Parathyroid adenoma (tissue), 2 donors: ENCODE data around the gene ALPG.
"Not testable (repeated sequence)": the region's sequence is repeated elsewhere in the genome, so short reads cannot be mapped to it uniquely, and the experiment has no call there.

Experiments
- H2AFZ ChIP-seq: fragments of 300-600 bp; sonication (generic); one replicate; pipeline ENCODE4 v1.7.0; 2017; ENCODE audit warnings: antibody characterized with exemption, mild to moderate bottlenecking
- H3K27ac ChIP-seq: fragments of 300-600 bp; sonication (generic); one replicate; pipeline ENCODE4 v1.7.0; 2017
- H3K27me3 ChIP-seq: fragments of 300-600 bp; sonication (generic); one replicate; pipeline ENCODE4 v1.7.0; 2017; ENCODE audit warnings: low read length; ENCODE audit not compliant: control insufficient read depth, insufficient read depth
- H3K36me3 ChIP-seq: fragments of 300-600 bp; sonication (generic); one replicate; pipeline ENCODE4 v1.7.0; 2017; ENCODE audit warnings: low read length; ENCODE audit not compliant: control insufficient read depth, insufficient read depth
- H3K4me1 ChIP-seq: fragments of 300-600 bp; sonication (generic); one replicate; pipeline ENCODE4 v1.7.0; 2017; ENCODE audit warnings: control low read depth
- H3K4me2 ChIP-seq: fragments of 300-600 bp; sonication (generic); one replicate; pipeline ENCODE4 v1.7.0; 2017; ENCODE audit warnings: low read length
- H3K4me3 ChIP-seq: fragments of 300-600 bp; sonication (generic); one replicate; pipeline ENCODE4 v1.7.0; 2017; ENCODE audit warnings: low read depth, low read length
- H3K79me2 ChIP-seq: fragments of 300-600 bp; sonication (generic); one replicate; pipeline ENCODE4 v1.7.0; 2017; ENCODE audit warnings: control low read depth
- H3K9ac ChIP-seq: fragments of 300-600 bp; sonication (generic); one replicate; pipeline ENCODE4 v1.7.0; 2017; ENCODE audit warnings: mild to moderate bottlenecking
- H3K9me3 ChIP-seq: fragments of 300-600 bp; sonication (generic); one replicate; pipeline ENCODE4 v1.7.0; 2017; ENCODE audit warnings: low read length; ENCODE audit not compliant: control insufficient read depth
- TF ChIP-seq, protein P1 (sequence below): fragments of 300-600 bp; sonication (generic); IDR thresholded peaks from one replicate; pipeline ENCODE4 v1.7.0; 2017; ENCODE audit warnings: antibody characterized with exemption, mild to moderate bottlenecking
- donor health status: primary hyperparathyroidism.

Gene ALPG

DNA sequence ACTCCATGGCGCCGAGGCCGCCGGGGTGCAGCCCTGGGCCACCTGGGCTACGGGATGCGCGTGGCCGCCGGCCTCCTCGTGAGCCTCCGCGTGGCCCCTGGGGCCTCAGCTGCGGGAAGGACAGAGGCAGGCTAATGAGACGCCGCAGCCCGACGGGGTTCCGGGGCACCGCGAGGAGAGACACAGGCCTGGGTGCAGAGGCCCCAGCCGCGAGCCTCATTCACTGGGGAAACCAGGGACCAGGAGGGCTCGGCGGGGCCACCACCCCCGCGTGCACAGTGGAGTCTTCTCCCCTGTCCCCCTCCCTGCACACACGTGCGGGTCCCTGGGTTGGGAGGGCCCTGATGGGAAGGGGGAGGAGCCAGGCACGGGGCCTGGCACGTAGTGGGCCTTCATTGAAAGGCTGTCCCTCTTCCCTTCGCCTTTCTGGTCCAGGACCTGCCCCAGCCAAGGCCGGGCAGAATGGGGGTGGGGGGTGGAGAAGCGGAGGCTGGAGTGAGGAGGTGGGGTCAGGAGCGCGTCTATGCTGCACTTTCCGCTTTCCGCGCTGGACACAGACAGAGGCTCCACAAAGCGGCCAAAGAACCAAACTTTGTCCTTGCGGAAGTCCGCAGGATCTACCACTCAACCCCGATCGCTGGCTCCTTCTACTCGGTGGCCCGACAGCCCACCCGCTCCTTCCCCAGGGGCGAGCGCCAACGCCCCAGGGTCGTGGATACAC lies 19.0 kb upstream of the ALPG start:
- Histone ChIP-seq H3K4me3 (no peak overlapping the region), H3K9me3 (no peaks in the 10 kb centered on the region), H3K4me2 (peak overlapping the region; percentile 6), H3K9ac (no peak overlapping the region), H3K36me3 (no peaks in the 10 kb centered on the region), H2AFZ (no peak overlapping the region), H3K27me3 (peaks cover 5% of the 10 kb centered on the region), H3K4me1 (no peaks in the 10 kb centered on the region), H3K27ac (no peak overlapping the region), H3K79me2 (no peaks in the 10 kb centered on the region)
- TF ChIP-seq, protein P1, sequence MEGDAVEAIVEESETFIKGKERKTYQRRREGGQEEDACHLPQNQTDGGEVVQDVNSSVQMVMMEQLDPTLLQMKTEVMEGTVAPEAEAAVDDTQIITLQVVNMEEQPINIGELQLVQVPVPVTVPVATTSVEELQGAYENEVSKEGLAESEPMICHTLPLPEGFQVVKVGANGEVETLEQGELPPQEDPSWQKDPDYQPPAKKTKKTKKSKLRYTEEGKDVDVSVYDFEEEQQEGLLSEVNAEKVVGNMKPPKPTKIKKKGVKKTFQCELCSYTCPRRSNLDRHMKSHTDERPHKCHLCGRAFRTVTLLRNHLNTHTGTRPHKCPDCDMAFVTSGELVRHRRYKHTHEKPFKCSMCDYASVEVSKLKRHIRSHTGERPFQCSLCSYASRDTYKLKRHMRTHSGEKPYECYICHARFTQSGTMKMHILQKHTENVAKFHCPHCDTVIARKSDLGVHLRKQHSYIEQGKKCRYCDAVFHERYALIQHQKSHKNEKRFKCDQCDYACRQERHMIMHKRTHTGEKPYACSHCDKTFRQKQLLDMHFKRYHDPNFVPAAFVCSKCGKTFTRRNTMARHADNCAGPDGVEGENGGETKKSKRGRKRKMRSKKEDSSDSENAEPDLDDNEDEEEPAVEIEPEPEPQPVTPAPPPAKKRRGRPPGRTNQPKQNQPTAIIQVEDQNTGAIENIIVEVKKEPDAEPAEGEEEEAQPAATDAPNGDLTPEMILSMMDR = no peak

GRCh38 chr2:232388324-232388891 lies 18.2 kb upstream of the ALPG start:
- H3K4me2 ChIP-seq = peak overlapping the region; percentile 6
- no peak overlapping the region for H3K27ac ChIP-seq
- H3K27me3 ChIP-seq = peaks cover 5% of the 10 kb centered on the region
- no peak overlapping the region for H3K4me3 ChIP-seq
- no peaks in the 10 kb centered on the region for H3K9me3 ChIP-seq
- H3K36me3 ChIP-seq = no peaks in the 10 kb centered on the region
- TF ChIP-seq, protein P1 = no peak
- H3K4me1 ChIP-seq = no peaks in the 10 kb centered on the region
- peak overlapping the region; percentile 47 for H2AFZ ChIP-seq
- H3K79me2 ChIP-seq = no peaks in the 10 kb centered on the region
- H3K9ac ChIP-seq = no peak overlapping the region

DNA sequence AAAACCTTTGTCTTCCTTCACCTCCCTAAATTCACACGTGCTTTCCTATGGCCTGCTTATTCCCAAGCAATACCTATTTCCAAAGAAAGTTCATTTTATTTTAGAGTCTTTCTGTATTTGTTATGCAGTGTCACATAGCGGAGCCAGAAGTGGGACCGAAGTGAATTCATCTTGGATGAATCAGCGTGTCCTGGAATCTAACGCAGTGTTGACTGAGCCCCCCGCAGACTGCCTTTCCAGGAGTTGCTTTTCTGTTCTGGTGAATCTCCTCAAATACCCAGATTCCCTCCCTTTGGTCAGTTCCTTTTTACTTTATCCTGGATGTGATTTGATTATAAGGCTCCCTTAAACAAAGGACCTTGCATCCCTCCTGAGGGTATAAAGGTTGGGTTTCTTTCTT lies 17.3 kb upstream of the ALPG start:
- peaks cover 5% of the 10 kb centered on the region for H3K27me3 ChIP-seq
- no peak overlapping the region for H3K9ac ChIP-seq
- no peaks in the 10 kb centered on the region for H3K36me3 ChIP-seq
- H2AFZ ChIP-seq = no peak overlapping the region
- no peaks in the 10 kb centered on the region for H3K9me3 ChIP-seq
- no peak overlapping the region for H3K4me3 ChIP-seq
- H3K79me2 ChIP-seq = no peaks in the 10 kb centered on the region
- H3K27ac ChIP-seq = no peak overlapping the region
- TF ChIP-seq, protein P1 = no peak
- no peaks in the 10 kb centered on the region for H3K4me1 ChIP-seq
- H3K4me2 ChIP-seq = no peak overlapping the region

GRCh38 chr2:232390661-232391060 lies 16.0 kb upstream of the ALPG start:
- no peak overlapping the region for H3K4me3 ChIP-seq
- H3K9me3 ChIP-seq = no peaks in the 10 kb centered on the region
- no peak overlapping the region for H3K9ac ChIP-seq
- H3K79me2 ChIP-seq = no peaks in the 10 kb centered on the region
- TF ChIP-seq, protein P1 = no peak
- H3K27ac ChIP-seq = no peak overlapping the region
- H3K4me2 ChIP-seq = no peak overlapping the region
- no peaks in the 10 kb centered on the region for H3K4me1 ChIP-seq
- H3K27me3 ChIP-seq = peaks cover 5% of the 10 kb centered on the region
- H3K36me3 ChIP-seq = no peaks in the 10 kb centered on the region
- H2AFZ ChIP-seq = no peak overlapping the region

GRCh38 chr2:232393556-232393955 lies 13.1 kb upstream of the ALPG start:
- H3K27me3 ChIP-seq = no peaks in the 10 kb centered on the region
- H3K4me1 ChIP-seq = no peaks in the 10 kb centered on the region
- no peak overlapping the region for H3K4me2 ChIP-seq
- TF ChIP-seq, protein P1 = no peak
- H3K27ac ChIP-seq = no peak overlapping the region
- no peak overlapping the region for H2AFZ ChIP-seq
- H3K79me2 ChIP-seq = no peaks in the 10 kb centered on the region
- no peak overlapping the region for H3K9ac ChIP-seq
- H3K9me3 ChIP-seq = no peaks in the 10 kb centered on the region
- no peaks in the 10 kb centered on the region for H3K36me3 ChIP-seq
- H3K4me3 ChIP-seq = no peak overlapping the region

GRCh38 chr2:232394431-232394830 lies 12.2 kb upstream of the ALPG start:
- H3K27ac ChIP-seq, H2AFZ ChIP-seq, H3K4me2 ChIP-seq, H3K9ac ChIP-seq, H3K27me3 ChIP-seq, H3K36me3 ChIP-seq, H3K79me2 ChIP-seq, H3K4me1 ChIP-seq, H3K4me3 ChIP-seq, H3K9me3 ChIP-seq: not testable (repeated sequence)
